NCI-H187 (cell line): ENCODE results near the gene OR2AJ1.
"Not testable (repeated sequence)": the region's sequence is repeated elsewhere in the genome, so short reads cannot be mapped to it uniquely, and the experiment has no call there.

Experiments used
- DNase-seq, 2 experiments: peaks; one replicate each; lab custom pipeline; 2025; lab: John Stamatoyannopoulos, UW

The OR2AJ1 gene

GRCh38 chr1:247924868-247925267 lies at the start of gene OR2AJ1:
Gene OR2AJ1 (plus strand): TSS chr1:247924889. CDS start chr1:247933769, 8,880 bp downstream.
- DNase-seq, result no peak

- no peak for DNase-seq
Observed at GRCh38 chr1:247883346-247883745, 41.3 kb upstream of the OR2AJ1 start.

GRCh38 chr1:247884797-247885413 lies 39.8 kb upstream of the OR2AJ1 start:
- no peak for DNase-seq

- DNase-seq, result no peak
Observed at GRCh38 chr1:247895163-247895637, 29.5 kb upstream of the OR2AJ1 start, which contains the start of gene OR2W3. Gene OR2W3 (plus strand): TSS chr1:247895587. CDS start chr1:247895587, 0 bp downstream.

- DNase-seq, result no peak
Observed at GRCh38 chr1:247895976-247896375, 28.7 kb upstream of the OR2AJ1 start.

DNA sequence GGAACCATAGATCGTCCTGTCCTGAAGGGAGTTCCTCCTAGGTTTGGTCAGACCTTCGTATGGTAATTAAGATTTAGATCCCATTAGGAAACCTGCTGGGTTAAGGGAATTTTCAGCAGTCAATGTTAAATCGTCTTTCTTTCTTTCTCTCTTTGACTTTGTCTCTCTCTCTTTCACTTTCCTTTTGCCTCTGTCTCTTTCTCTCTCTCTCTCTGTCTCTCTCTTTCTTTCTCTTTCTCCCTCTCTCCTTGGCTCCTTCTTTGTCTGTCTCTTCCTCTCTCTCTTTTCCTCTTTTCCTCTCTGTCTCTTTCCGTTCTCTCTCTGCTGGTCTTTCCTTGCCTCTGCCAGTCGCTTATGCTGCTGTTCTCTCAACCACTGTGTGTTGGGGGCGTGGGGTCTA lies 20.6 kb upstream of the OR2AJ1 start:
- no peak for DNase-seq

DNA sequence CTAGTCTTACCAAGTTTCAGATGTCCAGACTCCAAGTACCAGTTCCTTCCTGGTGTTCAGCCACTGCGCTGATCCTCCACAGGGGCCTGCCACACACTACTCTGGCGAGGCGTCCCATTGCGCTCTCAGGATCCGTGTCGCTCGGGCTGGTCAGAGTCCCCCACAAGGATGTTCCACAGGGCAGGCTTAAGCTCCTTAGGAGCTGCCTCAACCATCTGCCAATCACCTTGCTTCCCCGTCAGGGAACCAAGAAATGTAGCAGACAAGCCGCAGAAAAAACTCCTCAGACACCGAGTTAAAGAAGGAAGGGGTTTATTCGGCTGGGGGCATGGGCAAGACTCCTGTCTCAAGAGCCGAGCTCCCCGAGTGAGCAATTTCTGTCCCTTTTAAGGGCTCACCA lies 19.5 kb upstream of the OR2AJ1 start:
- DNase-seq, result no peak

GRCh38 chr1:247905910-247906503 lies 18.7 kb upstream of the OR2AJ1 start:
- no peak for DNase-seq

DNA sequence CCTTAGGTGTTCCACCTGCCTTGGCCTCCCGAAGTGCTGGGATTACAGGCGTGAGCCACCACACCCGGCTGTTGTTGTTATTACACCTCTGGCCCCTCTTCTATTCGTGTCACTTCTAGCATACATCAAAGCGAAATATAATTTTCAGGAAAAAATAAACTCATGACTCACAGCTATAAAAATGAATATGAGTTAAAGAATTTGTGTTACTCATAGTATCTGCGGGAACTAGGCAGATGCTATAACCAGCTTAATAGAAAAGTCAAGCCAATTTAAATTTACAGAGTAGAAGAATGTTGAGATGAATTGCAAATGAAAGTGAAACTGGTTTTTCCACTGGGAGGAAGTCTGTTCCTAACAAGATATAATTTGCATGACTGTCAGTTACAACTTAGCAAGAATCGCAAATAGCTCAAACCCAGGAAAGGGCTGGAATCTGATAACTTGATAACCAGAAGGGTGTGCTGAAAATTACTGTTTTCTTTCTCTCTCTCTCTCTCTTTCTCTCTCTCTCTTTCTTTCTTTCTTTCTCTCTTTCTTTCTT lies 18.1 kb upstream of the OR2AJ1 start:
- DNase-seq, result no peak

GRCh38 chr1:247908766-247909165 lies 15.9 kb upstream of the OR2AJ1 start:
- no peak for DNase-seq

- DNase-seq, result no peak
Observed at GRCh38 chr1:247913786-247914185, 10.9 kb upstream of the OR2AJ1 start.

DNA sequence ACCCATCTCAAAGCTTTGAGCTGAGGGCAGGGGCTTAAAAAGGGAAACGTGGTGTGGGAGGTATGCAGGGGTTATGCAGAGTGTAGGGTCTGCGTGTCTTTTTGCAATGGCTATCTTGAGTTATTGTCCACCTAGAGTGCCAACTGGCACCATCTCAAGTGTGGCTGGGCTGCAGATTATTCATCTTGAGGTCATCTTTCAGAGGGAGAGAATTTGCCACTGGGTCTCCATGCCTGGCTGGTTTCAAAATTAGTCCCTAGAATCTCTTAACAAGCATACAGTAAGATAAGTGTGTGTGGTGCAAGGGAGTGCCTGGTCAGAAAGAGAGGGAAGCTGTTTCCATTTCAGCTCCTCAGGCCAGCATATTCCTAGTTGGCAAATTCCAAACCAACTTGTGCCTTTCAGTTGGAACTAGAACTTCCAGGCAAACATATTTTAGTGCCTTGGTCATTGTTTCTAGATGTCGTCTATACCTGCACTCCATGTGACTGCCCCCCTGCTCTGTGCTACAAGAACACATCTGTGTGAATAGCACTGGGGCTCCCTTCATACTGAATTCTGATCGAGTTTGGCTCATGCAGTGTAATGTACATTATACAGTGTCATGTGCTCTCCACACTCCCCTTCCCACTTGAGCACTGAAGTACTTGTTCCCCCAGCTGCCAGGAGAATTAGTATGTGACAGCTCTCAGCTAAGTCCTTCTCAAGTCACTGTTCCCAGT lies 9.6 kb upstream of the OR2AJ1 start:
- no peak for DNase-seq

GRCh38 chr1:247919952-247920351 lies 4.7 kb upstream of the OR2AJ1 start, which contains the start of gene OR2T8:
Gene OR2T8 (plus strand): TSS chr1:247920252. CDS start chr1:247921018, 766 bp downstream.
- DNase-seq, result no peak

- DNase-seq, result no peak
Observed at GRCh38 chr1:247923941-247924340, 748 bp upstream of the OR2AJ1 start.

DNA sequence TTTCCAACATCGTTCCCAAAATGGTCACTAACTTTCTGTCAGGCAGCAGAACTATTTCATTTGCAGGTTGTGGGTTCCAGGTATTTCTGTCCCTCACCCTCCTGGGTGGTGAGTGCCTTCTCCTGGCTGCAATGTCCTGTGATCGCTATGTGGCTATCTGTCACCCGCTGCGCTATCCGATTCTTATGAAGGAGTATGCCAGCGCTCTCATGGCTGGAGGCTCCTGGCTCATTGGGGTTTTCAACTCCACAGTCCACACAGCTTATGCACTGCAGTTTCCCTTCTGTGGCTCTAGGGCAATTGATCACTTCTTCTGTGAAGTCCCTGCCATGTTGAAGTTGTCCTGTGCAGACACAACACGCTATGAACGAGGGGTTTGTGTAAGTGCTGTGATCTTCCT lies 9.3 kb downstream of the OR2AJ1 start:
- no peak for DNase-seq

- no peak for DNase-seq
Observed at GRCh38 chr1:247935781-247936180, 11.1 kb downstream of the OR2AJ1 start.

DNA sequence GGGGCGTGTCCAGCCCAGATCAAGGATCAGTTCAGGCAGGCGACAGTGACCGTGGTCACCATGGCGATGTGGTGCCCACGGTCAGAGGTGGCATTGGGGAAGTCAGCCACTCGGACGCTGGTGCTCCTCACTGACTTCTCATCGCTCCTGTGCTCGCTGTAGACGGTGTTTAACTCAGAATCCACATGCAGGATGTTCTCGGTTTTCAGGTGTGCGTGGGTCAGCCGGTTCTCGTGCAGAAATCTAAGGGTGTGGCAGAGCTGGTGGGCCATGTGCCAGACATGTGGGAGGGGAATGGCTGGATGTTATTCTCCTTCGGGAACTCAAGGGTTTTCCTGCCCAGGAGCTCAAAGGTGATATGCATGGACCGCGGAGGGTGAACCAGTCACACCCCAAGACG lies 11.7 kb downstream of the OR2AJ1 start:
- DNase-seq, result no peak

DNA sequence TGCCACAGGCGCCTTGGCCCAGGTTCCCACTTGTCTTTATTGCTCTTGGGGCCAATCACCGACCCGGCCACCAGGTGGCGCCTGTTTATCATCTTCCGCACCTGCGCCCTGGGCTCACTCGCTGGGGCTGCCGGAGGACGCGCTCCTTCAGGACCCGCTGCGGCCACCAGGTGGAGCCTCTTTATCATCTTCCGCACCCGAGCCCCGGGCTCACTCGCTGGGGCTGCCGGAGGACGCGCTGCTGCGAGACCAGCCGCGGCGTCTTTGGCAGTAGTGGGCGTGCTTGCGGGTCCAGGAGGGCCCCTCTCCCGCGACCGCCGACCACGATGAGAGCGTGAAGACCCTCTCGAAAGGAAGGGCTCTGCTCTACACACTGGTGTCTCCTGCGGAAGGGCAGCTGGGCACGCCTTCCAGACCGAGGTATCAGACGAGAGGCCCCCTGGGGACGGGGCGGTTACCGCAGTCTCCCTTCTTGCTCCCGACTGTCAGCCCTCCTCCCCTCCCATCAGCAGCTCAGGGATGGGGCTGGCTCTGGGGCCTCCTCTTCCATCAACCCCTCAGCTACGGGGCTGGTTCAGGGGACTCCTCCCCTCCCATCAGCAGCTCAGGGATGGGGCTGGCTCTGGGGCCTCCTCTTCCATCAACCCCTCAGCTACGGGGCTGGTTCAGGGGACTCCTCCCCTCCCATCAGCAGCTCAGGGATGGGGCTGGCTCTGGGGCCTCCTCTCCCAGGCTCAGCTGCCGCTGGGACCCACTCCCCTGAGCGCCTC lies 12.5 kb downstream of the OR2AJ1 start:
- not testable (repeated sequence) for DNase-seq

- no peak for DNase-seq
Observed at GRCh38 chr1:247942624-247943023, 17.9 kb downstream of the OR2AJ1 start.

GRCh38 chr1:247948558-247948957 lies 23.9 kb downstream of the OR2AJ1 start, which contains the start of gene OR2L8:
Gene OR2L8 (plus strand): TSS chr1:247948858. CDS start chr1:247948858, 0 bp downstream.
- no peak for DNase-seq

GRCh38 chr1:247953408-247953807 lies 28.7 kb downstream of the OR2AJ1 start:
- DNase-seq, result no peak

DNA sequence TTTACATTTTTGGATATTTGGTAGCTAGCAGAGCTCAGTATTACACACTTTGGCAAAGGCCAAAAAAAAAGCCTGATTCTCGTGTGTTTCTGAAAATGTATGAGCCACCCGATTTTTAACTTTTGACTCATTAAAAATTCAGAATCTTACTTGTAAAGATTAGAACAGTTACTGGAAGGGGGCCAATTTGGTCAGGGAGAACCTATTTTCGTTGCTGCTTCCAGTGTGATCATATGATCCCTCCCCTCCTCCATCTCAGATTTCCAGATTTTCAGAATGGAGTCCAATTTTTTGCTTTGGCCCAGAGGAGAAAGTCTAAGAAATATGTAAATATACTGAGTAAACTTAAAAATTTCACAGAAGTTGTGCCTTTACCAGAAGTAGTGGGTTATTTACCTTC lies 37.1 kb downstream of the OR2AJ1 start:
- DNase-seq, result no peak
